ENCODE results near the gene CARM1. TPM values are rescaled to one million over a fixed set of nuclear protein-coding genes. Genes with fewer than 3 reads are reported as not detected.
A peak's percentile ranks its signal among the peaks of the same experiment; 100 is the strongest.
"Not testable (repeated sequence)": the region's sequence is repeated elsewhere in the genome, so short reads cannot be mapped to it uniquely, and the experiment has no call there.

CARM1 gene
- total RNA-seq, 2 donors from 2014 or later = 18.5 to 21.2 TPM

DNA sequence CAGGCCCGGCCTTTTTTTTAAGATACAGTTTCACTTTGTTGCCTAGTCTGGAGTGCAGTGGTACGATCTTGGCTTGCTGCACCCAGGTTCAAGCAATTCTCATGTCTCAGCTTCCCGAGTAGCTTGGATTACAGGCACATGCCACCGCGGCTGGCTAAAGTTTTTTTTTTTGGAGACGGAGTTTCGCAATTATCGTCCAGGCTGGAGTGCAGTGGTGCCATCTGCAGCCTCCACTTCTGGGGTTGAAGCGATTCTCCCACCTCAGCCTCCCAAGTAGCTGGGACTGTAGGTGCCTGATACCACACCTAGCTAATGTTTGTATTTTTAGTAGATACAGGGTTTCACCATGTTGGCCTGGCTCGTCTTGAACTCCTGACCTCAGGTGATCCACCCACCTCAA lies 4.9 kb upstream of the CARM1 start:
- ATAC-seq (ENCODE audit: insufficient number of reproducible peaks, low FRiP score, low read depth) = no peak
- Histone ChIP-seq H3K36me3 (no peaks in the 10 kb centered on the region), H3K27me3 (replicated peaks; ENCODE audit: insufficient read depth) (no peaks in the 10 kb centered on the region), H3K9me3 (no peaks in the 10 kb centered on the region), H3K4me1 (ENCODE audit: control insufficient read depth in 1 of 2, low read depth in 2 of 2) (peaks cover 0 to 23% of the 10 kb centered on the region in 2 donors), H3K27ac (no peak overlapping the region), H3K4me3 (no peak overlapping the region)
- no peak for DNase-seq (ENCODE audit: low spot score)
- TF ChIP-seq, protein P1, sequence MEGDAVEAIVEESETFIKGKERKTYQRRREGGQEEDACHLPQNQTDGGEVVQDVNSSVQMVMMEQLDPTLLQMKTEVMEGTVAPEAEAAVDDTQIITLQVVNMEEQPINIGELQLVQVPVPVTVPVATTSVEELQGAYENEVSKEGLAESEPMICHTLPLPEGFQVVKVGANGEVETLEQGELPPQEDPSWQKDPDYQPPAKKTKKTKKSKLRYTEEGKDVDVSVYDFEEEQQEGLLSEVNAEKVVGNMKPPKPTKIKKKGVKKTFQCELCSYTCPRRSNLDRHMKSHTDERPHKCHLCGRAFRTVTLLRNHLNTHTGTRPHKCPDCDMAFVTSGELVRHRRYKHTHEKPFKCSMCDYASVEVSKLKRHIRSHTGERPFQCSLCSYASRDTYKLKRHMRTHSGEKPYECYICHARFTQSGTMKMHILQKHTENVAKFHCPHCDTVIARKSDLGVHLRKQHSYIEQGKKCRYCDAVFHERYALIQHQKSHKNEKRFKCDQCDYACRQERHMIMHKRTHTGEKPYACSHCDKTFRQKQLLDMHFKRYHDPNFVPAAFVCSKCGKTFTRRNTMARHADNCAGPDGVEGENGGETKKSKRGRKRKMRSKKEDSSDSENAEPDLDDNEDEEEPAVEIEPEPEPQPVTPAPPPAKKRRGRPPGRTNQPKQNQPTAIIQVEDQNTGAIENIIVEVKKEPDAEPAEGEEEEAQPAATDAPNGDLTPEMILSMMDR (IDR thresholded peaks at IDR 0.05) = no peak

DNA sequence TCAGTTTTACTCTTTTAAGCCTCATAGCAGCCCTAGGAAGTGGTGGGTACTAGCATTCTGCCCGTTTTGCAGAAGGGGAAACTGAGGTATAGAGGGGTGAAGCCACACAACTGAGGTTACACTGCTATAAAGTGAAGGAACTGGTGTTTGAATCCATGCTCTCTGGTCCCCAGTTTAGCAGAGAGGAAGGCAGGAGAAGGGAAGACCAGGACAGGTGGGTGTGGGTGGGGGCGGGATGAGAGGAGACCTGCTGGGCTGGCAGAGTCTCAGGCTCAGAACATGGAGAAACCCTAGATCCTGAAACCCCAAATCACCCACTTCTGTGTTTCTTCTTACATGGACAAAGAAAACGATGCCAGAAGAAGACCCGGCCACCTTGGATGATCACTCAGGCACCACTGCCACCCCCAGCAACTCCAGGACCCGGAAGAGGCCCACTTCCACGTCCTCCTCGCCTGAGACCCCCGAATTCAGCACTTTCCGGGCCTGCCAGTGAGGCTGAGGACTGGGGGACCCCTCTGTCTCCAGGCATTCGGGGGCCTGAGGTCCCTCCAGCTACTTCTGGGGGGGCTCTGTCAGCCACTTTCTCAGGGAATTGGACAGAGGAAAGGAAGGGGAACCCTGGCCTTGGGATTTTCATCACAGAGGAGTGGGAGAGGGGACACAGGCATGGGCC lies 2.3 kb upstream of the CARM1 start:
- TF ChIP-seq, protein P1 (IDR thresholded peaks at IDR 0.05) = no peak
- ATAC-seq (ENCODE audit: insufficient number of reproducible peaks, low FRiP score, low read depth) = no peak
- no peak overlapping the region for H3K27ac ChIP-seq
- peaks cover 4 to 20% of the 10 kb centered on the region in 2 donors for H3K4me1 ChIP-seq (ENCODE audit: control insufficient read depth in 1 of 2, low read depth in 2 of 2)
- DNase-seq (ENCODE audit: low spot score) = no peak
- H3K27me3 ChIP-seq (replicated peaks; ENCODE audit: insufficient read depth) = no peaks in the 10 kb centered on the region
- no peaks in the 10 kb centered on the region for H3K9me3 ChIP-seq
- no peak overlapping the region for H3K4me3 ChIP-seq
- H3K36me3 ChIP-seq = no peaks in the 10 kb centered on the region

DNA sequence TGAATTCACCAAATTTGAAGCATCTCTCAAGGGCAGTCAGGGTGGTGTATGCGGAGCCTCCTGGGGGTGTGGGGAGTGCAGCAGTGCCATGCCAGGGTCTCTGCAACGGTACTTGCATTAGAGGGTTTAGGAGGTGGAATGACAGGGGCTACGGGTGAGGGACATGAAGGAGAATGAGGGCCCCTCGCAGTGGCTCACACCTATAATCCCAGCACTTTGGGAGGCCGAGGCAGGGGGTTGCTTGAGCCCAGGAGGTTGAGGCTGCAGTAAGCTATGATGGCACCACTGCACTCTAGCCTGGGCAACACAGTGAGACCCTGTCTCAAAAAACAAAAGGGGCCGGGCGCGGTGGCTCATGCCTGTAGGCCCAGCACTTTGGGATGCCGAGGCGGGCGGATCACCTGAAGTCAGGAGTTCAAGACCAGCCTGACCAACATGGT lies 1.5 kb upstream of the CARM1 start:
- not testable (repeated sequence) for H3K9me3 ChIP-seq; H3K36me3 ChIP-seq; ATAC-seq (ENCODE audit: insufficient number of reproducible peaks, low FRiP score, low read depth); DNase-seq (ENCODE audit: low spot score); H3K4me3 ChIP-seq; H3K27me3 ChIP-seq (replicated peaks; ENCODE audit: insufficient read depth)
- Histone ChIP-seq H3K4me1 (ENCODE audit: control insufficient read depth in 1 of 2, low read depth in 2 of 2) (peaks cover 4 to 16% of the 10 kb centered on the region in 2 donors), H3K27ac (peak overlapping the region in 1 of 2 donors; percentile 86)

DNA sequence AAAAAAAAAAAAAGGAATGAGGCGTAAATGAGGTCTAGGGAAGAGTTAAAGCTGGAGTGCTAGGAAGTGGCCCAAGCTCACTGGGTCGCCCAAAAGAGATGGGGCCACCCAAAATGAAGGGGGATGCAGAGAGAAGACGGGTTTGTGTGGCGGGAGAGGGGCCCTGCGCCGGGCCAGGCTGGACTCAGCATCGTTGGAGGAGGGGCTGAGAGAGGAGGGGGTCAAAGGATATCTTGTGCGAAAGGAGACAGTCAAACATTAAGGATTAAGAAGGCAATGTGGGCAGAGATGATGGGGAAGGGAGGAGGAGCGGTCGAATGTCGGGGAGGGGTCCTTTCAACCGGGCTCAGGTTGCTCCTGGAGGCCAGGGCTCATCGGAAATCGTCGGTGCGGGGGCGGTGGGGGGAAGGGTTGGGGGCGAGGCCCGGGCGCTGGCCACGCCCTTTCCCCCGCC lies 825 bp upstream of the CARM1 start:
- H3K9me3 ChIP-seq = no peaks in the 10 kb centered on the region
- no peak for DNase-seq (ENCODE audit: low spot score)
- H3K4me3 ChIP-seq = peak overlapping the region; percentile 66
- TF ChIP-seq, protein P1 (IDR thresholded peaks at IDR 0.05) = no peak
- no peaks in the 10 kb centered on the region for H3K27me3 ChIP-seq (replicated peaks; ENCODE audit: insufficient read depth)
- H3K4me1 ChIP-seq (ENCODE audit: control insufficient read depth in 1 of 2, low read depth in 2 of 2) = peaks cover 5 to 19% of the 10 kb centered on the region in 2 donors
- no peak for ATAC-seq (ENCODE audit: insufficient number of reproducible peaks, low FRiP score, low read depth)
- H3K27ac ChIP-seq = peak overlapping the region; percentile 71 to 86
- no peaks in the 10 kb centered on the region for H3K36me3 ChIP-seq

DNA sequence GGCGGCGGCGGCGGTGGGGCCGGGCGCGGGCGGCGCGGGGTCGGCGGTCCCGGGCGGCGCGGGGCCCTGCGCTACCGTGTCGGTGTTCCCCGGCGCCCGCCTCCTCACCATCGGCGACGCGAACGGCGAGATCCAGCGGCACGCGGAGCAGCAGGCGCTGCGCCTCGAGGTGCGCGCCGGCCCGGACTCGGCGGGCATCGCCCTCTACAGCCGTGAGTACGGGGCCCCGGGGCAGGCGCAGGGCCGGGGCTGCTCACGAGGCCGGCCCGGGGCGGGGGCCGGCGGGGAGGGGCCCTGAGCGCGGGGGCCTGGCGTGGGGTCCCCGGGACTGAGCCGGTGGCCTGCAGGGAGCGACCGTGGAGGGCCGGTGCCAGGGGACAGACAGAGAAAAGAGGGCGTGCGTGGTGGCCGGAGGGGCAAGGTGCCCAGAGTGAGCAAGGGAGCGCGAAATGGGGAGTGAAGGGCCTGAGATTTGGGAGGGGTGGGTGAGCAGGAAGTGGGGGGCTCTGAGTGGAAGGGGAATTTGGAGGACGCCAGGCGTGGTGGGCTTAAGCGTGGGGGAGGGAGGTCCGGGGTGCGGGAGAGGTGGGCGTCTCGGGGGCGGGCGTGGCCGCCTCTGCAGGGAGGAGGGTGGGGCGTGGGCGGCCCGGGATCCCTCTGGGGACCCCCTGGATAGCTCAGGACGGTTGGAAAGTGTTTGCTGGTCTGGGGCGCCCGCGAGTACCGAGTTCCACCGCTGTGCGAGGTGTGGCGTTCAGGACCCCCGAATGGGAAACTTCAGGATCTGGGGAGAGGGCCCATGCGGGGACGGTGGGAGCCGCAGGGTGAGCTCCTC lies 575 bp downstream of the CARM1 start:
- peak overlapping the region; percentile 84 for H3K4me3 ChIP-seq
- H3K36me3 ChIP-seq = no peaks in the 10 kb centered on the region
- ATAC-seq (ENCODE audit: insufficient number of reproducible peaks, low FRiP score, low read depth) = no peak
- peaks cover 14 to 31% of the 10 kb centered on the region in 2 donors for H3K4me1 ChIP-seq (ENCODE audit: control insufficient read depth in 1 of 2, low read depth in 2 of 2)
- no peaks in the 10 kb centered on the region for H3K27me3 ChIP-seq (replicated peaks; ENCODE audit: insufficient read depth)
- H3K9me3 ChIP-seq = no peaks in the 10 kb centered on the region
- peak overlapping the region; percentile 50 to 67 for H3K27ac ChIP-seq
- TF ChIP-seq, protein P1 (IDR thresholded peaks at IDR 0.05) = peak; percentile 45
- no peak for DNase-seq (ENCODE audit: low spot score)

All from thoracic aorta (tissue), 2 donors.